HG02938 (cell line): ENCODE results near the gene ARVCF.

ENCODE experiments used
- ATAC-seq: cut with Tn5 transposase; IDR thresholded peaks from one replicate; pipeline ENCODE4 v1.9.1; 2021; ENCODE audit warnings: mild to moderate bottlenecking, moderate library complexity; ENCODE audit not compliant: unreplicated experiment

The ARVCF gene

DNA sequence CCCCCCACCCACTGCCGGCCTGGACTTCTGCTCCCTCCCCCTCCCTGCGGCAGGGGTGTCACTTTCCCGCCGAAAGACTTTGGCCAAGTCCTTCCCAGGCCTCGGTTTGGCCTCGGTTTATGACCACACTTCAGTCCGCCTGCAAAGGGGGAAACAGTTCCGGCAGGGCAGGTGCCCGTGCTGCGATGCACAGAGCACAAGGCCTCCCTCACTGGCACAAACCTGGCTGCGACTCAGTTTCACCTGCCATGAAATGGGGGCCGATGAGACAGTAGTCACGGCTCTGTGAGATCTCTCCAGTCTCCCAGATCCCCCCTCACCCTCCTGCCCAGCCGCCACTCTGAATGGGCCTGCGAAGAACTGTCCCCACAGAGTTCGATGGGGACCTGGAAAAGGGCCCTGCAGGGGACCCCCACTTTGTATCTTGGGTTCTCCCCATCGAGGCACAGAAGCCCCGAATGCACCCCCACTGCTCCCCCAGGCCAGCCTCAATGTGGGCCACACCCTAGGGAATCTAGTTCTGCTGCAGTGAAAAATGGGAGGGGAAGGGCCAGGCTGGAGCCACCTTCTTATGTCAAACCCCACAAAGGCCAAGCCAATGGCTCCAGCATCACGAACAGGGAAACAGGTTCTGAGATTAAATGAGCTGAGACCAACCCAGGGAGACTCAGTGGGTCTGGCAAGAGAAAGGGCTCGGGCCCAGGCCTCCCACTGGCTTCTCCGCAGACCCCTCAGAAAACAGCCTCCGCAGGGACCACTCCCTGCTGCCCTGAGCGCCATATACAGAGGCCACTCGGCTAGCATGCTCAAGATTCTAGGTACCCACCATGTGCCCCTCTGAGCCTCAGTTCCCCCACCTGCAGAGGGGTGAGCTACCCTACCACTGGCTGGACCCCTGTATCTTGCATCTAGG, 29.0 kb downstream of the ARVCF start:
- ATAC-seq = no peak

DNA sequence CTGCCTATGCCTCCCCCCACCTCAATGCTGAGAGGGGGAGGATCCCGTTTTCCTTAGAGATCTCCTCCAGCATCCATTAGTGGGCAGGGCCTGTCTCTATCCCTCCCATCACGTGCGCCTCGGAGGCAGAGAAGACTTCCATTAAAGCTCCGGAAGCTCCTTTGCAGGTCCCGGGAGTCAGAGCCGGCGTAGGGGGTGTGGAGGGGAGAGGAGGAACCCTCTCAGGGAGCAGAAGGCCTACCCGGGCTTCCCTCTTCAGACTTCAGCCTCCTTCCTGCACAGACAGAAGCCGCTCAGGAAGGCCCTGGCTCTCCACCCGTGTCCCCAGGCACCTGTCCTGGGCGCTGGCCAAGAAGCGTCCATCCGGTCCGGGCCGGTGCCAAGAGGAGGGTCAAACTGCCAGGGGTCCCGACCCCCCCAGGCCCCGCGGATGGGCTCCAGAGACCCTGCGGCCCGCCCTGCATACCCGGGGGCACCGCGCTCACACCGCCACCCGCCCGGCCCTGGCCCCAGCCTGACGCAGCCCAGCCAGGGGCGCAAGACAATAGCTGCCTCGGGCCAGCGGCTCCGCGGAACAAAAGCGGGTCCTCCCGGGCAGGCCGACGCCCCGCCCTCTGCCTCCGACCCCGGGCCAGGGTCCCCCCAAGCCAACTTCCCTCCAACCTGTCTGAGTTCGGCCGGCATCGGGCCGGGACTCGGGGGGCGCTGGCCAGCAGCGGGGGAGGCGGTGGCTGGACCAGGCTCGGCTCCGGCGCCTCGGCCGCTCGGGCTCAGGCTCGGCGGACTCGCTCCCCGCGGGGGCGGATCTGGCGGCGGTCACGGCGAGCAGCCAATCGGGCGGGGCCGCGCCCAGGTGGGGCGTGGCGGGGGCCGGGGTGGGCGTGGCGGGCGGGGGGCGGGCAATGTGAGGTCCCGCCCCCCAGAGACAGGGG, 29.9 kb downstream of the ARVCF start:
- ATAC-seq = no peak

DNA sequence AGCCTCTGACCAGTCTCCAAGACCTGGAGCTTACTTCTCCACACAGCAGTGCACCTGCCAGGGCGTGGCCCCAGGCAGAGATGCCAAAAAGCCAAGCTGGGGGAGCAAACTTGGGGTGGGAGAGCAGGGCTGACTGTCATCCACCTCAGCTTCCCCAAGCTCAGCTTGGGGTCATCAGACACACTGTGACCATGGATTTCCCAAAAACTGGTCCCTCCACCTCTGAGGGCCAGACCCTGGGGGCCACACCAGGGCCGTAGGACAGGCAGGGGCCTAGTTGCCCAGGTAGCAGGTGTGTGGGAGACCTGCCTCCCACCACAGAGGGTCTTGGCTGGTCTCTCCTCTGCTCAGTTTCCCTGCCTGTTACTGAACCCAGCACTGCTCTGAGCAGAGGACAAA, 30.6 kb downstream of the ARVCF start:
- ATAC-seq = no peak

DNA sequence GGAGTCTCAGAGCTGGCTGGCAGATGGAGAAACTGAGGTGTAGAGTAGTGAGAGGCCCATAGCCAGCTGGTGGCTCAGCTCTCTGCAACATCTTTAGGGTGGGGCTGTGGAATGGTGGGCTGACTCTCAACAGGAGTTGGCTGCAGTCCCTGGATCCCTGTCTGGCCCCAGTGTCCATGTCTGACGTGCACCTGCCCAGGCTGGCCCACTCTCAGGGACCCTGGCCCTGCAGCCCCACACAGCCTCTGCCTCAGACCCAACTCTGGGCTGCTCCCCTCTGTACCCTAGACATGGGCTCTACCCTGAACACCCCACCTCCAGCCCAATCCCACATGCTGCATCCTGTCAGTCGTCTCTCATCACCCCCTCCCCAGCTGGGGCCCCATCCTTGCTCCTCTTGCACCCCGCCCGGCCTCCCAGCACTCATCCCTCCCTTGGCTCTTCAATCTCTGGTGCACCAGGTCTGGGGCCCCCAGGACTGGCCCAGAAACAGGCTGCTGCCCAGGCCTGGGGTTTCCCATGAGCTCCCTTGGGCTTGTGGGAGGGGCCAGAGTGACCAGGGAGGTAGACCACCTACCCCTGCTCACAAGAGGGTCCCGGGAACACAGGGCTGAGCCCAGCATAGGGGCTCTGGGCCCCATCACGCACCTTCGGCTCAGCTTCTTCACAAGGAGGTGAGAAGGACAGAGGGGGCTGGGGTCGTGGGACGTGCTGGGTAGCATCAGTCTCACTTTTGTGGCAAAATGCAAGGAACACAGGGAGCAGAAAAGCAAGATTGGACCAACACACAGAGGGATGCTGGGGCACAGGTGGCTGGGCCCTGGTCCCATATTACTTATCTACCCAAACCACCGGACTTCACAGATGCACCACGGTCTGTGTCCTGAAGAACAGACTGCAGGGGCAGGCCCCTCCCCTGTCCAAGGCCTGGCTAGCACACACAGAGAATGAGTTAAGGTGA, 31.5 kb downstream of the ARVCF start:
- no peak for ATAC-seq

DNA sequence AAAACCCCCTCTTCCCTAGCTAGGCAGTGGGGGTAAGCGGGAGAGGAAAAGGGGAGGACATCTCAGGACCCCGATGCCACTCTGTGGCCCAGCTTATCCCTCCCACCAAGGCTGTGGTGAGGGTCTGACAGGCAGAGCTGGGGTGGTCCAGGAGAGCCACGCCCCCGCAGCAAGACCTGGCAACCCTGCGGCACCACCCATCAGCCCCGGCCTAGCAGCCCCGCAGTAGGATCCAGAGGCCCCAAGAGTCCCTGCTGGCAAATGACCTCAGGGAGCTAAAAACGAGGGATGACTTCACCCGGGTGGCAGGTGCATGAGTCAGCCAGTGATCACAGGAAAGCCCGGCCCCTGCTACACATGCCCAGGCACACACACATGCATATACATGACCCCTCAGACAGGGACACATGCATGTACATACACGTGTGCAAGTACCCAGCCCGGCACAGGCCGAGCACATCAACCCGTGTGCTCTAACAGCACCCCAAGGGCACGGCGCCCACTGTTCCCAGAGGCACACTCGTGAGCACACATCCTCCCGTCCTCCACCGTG, 32.3 kb downstream of the ARVCF start:
- ATAC-seq = no peak

DNA sequence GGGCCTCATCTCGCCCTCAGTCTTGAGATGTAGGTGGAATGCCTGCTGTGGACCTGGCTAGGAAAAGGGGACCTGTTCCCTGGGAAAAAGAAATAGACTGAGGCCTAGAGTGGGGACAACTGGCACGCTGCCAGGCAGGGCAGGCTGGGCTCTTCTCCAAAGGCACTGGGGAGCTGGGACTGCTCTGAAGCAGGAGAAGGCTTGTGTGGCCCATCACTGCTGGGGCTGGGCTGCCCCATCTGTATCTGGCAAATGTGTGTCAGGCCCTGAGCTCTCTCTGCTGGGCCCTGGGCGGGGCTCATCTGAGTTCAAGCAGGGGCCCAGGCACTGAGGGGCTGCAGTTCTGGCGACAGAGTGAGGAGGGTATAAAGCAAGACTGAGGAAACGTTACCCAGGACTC, 32.9 kb downstream of the ARVCF start:
- no peak for ATAC-seq

DNA sequence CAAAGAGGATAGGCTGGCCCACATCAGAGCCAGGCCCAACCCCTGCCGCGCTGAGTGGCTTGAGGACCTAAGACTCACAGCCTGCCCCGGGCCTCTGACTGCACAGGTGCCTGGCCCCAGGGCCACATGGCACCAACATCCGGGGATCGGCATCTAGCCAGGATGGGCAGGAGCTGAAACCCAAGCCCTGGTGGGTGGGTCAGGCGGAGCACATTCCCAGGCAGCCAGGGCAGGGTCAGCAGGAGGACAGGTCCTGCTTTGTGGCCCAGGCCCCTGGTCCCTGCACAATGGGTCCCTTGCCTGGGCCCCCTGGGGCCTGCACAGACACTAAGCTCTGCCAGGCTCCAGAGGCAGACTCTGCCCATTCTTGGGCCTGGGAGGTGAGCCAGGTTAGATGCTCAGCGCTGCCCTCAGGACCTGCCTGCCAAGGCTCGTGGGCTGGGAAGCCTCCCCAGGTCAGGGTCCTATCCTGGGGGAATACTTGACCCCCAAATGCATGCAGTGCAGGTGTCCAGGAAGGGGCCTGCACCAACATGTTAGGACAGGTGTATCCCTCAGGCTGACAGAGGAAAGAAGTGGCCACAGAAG, 33.5 kb downstream of the ARVCF start:
- no peak for ATAC-seq

DNA sequence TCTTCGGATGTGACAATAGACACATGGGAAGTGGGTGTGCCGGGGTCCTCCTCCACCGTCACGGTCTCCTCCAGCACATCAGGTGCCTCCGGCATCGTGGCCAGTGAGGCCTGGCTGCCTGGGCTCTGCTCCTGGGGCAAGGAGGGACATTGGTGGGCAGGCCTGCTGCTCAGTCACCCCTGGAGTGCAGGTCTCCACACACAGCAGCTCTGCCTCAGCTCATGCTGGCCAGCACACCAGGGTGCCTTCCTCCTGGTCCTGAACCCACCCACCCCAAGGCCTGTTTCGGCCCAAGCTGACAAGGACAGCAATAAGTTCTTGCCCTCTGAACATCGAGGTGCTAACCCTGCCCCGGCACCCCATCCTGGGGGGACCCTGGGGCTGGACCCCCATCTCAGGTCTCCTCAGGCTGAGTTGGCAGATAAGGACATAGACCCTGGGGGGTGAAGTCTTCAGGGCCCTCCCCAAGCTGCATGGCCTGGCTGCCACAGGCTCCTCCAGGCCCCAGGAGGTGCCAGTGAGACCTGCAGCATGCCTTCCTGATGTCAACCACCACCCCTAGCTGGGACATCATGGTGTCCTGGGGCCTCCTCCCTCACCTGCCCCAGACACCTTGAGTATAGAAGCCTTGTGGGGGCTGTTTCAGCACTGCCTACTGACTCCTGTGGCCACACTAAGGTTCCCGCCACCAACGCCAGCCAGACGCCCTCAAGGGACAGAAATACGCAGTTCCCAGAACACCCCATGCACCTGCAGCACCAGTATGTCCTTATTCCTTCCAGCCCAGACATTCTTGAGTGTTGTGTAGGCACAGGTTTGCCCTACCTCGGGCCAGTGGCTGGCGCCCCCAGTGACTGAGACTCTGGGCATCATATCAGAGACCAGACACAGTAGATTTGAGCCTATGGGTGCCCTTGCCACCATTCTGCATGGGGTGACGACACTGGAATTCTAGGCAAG, 34.4 kb downstream of the ARVCF start:
- no peak for ATAC-seq

DNA sequence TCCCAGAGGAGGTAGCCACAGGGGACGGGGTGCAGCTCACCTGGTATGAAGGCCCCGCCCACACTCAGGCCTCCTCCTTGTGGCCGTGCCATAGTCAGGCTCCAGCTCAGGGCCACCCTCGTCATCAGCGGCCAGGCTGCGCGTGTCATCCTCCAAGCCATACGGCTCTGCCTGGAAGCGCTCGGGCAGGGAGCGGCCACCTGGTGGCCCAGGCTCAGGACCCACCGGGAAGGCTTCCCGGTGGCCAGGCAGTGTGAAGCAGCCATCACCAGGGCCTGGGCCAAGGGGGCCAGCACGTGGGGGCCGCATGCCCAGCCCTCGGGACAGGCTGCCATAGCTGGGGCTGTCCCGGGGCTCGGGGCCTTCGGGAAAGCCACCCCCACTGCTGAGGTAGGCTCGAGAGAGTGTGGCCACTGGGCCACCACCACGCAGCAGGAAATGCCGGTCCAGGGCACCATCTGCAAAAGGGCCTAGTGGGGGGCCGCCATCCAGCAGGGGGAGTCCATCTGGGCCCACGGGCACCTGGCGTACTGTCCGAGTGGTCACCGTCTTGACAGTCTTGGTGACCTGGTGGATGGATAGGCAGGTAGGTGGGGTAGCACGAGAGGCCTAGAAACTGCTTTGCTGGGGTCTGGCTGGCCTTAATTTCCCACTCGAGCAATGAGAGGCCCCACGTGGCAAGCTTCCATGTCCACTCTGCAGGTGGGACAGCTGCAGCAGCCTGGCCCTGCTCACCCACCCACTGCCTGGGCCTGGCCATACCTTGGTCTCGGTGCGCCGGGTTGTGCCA, 35.3 kb downstream of the ARVCF start:
- no peak for ATAC-seq

DNA sequence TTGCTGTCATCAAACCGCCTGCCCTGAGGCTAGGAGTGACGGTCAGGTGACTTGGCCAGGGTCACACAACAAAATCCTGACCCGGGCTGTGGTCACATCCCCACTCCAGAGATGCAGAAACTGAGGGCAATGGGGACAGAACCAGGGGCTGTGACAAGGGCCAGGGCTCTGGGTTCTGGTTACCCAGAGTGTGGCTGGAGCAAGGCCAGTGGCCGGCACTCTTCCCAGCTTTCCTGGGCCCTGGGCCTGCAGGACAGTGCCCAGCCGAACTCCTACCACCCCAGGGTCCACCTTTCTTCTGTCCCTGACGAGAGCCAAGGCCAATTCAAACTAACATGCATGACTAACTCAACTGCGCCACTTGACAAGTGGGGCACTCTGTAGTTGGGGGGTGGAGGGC, 35.9 kb downstream of the ARVCF start:
- no peak for ATAC-seq

DNA sequence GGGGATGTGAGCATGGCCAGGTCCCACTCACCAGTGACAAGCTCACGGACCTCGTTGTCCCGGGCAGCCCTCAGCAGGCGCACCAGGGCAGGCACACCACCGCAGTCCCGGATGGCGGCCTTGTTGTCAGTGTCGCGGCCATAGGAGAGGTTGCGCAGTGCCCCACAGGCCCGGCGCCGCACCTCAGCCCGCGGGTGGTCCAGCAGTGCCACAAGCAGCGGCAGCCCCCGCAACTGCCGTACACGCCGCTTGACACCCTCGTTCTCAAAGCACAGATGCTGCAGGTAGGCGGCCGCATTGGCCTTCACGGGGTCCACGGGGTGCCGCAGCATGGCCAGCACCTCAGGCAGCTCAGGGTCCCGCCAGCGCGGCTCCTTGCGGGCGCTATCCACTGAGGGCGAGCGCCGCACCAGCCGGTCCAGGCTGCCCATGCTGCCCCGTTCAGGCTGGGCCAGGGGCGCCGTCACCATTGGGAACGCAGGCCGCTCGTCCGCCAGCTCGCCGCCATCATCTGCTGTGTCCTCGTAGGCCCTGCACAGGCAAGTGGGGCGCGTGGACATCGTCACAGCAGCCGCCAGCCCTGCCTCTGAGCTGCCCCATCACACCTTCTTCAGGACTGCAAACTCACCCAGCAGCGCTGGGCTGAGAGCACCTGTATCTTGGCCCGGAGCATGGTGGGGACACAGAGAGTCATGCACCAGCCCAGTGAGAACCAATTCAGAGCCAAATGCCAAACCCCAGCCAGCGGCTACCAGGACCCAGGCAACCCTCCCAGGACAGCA, 36.7 kb downstream of the ARVCF start:
- no peak for ATAC-seq

DNA sequence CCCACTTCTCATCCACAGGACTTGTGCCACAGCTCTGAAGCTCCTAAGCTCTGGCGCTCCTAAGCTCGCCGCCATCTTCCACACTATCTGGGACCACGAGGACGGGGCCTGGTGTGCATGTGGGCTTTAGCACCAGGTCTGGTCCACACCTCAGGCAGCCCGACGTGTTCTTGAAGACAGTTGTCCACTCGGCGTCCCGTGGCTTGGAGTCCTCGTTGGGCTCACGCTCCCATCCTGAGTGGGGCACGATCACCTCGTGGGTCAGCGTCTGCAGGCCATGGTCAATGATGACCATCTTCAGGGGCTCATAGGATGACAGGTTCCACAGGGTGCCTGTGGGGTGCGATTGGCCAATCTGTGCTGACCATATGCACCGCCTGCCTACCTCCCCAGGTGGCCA, 37.9 kb downstream of the ARVCF start:
- no peak for ATAC-seq

DNA sequence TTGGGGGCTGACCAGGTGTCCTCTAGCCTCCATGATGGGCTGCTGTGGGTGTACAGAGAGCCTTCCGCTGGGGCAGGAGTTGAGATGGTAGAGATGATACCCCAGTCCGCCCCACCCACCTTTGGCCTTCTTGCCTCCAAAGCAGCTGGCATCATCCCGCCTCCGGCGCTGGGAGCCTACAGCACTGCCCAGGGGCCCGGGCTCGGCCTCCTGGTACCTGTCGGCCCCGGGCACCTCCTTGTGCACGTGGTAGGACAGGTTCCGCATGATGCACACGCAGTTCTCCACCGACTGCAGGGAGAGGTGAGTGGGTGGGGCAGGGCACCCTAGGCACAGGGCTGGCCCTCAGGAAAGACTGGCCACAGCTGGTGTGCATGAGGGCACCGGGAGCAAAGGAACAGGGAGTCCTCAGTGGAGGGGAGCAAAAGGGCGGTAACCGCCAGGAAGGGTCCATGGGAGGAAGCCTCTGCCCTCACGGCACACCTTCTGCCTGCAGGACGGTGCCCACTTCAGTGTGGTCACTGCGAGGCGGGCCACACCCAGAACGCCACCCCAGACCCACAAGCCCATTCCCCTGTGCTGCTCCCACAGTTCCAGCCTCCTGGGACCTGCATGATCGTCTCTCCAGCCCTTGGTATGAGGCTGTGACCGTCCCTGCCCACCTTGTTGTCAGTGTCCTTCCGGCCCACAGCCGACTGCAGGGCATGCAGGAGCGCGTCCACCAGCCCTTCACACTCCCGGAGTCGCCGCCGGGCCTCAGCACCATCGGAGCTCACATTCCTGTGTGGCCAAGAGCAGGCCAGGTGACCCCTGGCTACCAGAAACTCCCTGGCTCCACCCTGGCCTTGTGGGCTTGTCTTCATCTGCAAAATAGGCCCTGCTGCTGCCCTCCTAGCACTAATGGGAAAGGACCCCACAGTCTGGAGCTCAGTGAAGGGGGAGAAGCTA, 39.1 kb downstream of the ARVCF start:
- no peak for ATAC-seq

DNA sequence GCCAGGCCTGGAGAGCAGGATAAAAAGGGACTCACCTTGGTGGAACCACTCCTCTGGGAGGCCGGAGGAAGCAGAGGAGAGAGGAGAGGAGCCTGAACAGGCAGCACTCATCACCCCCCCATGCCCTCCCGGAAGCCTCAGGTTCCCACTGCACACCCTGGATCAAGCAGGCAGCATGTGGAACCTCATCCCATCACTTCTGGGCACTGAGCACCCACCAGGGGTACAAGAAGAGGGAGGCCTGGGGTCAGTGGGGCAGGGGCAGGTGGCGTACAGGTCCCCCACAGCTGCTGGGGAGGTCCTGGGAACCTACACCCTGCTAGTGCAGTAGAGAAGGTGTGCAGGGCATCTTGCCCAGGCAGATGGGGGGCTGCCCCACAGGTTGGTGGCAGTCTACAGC, 40.0 kb downstream of the ARVCF start:
- no peak for ATAC-seq

DNA sequence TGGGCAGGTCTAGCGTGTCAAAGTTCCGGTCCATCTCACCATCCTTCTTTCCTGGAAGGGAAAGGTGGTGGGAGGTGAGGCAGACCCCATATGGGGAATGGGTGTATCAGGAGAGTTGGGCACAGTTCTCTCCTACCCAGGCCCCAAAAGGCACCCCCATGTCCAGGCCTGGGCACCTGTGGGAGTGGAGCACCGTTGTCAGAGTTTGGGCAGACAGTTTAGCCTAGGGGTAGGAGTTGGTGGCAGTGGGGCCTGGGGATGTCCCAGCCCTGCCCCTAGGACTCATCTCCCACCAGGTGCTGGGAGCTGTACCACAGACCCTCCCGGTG, 41.0 kb downstream of the ARVCF start:
- no peak for ATAC-seq

DNA sequence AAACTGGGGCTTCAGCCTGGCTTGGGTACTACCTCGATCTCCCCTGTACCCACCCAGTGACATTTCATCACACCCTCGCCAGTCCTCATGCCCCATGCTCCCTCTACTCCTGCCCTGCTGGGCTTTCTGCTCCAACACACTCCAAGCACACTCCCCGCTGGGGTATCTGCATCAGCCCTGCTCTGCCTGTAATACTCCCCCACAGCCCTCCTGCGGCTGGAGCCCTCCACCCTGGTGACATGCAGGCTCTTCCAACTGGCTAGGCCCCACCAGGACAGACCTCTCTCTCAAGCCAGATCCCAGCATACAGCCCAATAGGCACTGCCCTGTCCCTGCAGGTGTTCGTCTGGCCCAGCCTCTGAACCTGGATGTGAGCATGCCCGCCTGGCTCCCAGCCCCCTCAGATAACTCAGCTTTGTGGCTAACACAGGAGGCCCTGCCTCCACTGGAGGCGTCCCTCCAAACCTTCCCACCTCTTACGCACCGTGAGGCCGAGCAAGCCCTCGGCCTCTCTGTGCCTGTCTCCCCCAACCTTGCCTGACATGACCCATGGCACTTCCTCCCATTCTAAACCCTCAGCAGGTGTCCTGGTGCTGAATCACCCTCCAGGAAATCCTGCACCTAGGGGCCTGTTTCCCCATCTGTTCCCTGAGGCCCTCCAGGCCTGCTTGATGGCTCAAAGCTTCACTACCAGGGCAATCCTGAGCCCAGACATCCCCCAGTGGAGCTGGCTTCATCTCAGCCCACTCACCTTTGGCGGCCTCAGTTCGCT, 41.5 kb downstream of the ARVCF start:
- ATAC-seq = no peak
